M059J (cell line): ENCODE data around the gene IFT80. TPM values are rescaled to one million over a fixed set of nuclear protein-coding genes. Genes with fewer than 3 reads are reported as not detected.
"Not testable (repeated sequence)": the region's sequence is repeated elsewhere in the genome, so short reads cannot be mapped to it uniquely, and the experiment has no call there.

Experiments used
- DNase-seq: peaks from one replicate; pipeline ENCODE4 v3.0.0-alpha.2; 2012; ENCODE audit warnings: low read depth
- total RNA-seq: library from RNA; depleted of rRNA; stranded (reverse); fragments of >200 nt; shearing (Covaris generic); gene quantifications from 2 replicates; pipeline ENCODE4 v1.2.3, GENCODE V29; 2014

Gene IFT80
- total RNA-seq, 1 experiment from 2014 or later: 32.4 TPM

DNA sequence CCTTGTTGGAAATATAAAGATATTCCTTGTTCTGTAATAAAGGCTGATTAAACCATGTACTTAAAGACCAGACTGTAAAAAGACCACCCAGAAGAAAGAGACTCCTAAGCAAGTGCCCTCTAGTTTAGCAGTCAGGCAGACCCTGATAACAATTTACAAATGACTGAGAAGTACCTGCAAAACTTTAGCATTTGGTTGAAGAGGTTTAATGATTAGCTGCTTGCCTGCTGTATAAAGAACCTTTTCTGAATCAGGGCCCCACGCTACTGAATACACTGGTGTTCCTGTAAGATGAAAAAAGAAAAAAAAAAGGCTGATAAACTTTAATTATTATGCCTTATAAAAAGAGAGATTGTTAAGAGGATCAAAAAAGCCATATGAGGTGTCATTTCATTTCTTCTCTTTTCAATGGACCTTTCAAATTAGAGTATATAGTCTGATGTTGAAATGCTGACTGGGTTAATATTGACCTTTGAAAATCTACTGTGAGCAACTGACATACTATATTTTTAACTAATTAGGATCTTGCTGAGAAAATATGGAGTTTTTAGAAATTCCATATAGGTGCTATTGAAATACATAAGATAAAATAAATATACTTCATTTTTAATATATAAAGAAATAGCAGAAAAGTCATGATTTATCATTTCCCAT lies 33.0 kb downstream of the IFT80 start:
- no peak for DNase-seq

DNA sequence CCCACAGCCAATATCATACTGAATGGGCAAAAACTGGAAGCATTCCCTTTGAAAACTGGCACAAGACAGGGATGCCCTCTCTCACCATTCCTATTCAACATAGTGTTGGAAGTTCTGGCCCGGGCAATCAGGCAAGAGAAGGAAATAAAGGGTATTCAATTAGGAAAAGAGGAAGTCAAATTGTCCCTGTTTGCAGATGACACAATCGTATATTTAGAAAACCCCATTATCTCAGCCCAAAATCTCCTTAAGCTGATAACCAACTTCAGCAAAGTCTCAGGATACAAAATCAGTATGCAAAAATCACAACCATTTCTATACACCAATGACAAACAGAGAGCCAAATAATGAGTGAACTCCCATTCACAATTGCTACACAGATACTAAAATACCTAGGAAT lies 36.1 kb downstream of the IFT80 start:
- DNase-seq: not testable (repeated sequence)

DNA sequence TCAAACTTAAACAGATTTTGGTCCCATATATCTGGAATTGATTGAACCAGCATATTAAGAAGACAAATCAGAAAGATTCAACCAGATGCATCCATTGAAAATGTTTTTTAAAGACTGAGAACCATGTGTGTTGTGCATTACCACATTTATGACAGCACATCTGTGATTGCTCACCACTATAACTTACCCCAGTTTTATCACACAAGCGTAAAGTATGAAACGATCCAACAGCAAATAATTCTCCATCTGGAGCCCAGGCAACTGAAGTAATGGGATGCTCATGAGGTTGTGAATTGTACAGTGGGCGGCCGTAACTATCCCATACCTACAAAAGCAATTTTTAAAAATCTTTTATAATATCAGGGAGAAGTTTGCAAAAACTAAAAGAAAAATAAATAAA lies 43.2 kb downstream of the IFT80 start:
- DNase-seq: no peak

DNA sequence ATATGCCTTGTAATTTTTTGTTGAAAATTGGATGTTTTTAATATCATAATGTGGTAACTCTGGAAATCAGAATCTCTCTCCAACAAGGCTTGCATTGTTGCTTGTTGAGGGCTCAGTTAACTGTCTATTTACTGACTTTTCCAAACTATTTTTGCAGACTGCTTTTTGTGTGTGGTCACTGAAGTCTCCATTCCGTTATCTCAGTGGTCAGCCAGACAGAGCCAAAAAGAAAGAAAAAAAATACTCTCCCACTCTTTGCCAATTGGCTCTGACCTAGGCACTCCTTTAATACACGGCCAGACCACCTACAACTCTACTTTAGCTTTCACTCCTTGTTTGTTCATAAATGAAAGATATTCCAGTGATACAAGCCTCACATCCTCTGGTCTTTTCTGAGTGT lies 52.5 kb downstream of the IFT80 start:
- DNase-seq: no peak

DNA sequence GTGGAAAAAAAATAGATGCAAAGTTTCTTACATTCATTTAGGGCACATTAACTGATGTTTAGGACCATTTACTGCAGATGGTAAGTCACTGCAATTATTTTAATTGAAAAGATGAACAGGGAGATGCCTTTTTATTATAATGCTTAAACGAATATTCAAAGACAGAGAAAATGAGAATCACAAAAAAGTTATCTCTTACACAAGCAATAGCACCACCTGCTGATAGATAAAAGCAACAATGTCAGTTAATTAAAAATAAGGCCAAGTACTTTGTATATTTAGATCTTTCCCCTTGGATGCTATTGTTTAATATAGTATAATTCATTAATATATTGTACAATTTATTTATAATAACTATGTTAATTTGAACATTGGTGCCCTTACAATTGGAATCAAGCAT lies 55.9 kb downstream of the IFT80 start:
- DNase-seq: peak; percentile 26

DNA sequence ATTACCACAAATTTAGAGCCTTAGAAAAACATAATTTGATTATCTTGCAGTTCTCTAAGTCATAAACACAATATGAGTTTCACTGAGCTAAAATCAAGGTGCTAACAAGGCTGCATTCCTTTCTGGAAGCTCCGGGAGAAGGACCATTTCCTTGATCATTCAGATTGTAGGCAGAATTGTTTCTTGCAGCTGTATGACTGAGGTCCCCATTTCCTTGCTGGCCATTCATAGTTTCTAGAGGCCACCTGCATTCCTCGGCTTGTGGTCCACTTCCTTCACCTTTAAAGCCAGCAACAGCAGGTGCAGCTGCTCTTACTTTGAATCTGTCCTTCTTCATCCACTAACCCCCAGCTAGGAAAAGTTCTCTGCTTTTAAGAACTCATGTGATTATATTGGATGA lies 58.7 kb downstream of the IFT80 start:
- no peak for DNase-seq

DNA sequence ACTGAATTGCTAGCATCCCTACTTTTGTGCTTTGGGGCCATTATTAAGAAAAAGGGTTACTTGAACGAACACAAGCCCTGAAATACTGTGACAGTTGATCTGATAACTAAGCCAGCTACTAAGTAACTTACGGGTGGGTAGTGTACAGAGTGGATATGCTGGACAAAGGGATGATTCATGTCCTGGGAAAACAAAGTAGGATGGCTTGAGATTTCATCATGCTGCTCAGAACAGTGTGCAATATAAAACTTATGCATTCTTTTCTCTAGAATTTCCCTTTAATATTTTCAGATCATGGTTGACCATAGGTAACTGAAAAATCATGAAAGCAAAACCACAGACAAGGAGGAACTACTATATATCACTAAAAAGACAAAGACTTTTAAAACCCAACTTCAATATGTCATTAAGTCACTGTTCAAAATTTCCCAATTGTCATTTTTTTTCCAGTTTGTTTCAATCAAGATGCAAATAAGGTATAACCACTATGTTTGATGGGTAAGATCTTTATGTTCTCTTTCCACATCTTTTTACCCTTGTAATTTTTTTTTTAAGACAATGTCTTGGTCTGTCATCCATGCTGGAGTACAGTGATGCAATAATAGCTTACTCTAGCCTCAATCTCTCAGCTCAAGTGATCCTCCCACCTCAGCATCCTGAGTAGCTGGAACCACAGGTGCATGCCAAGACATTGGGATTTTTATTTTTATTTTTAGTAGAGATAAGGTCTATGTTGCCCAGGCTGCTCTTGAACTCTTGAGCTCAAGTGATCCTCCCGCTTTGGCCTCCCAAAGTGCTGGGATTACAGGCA lies 67.7 kb downstream of the IFT80 start:
- DNase-seq: peak; percentile 56

DNA sequence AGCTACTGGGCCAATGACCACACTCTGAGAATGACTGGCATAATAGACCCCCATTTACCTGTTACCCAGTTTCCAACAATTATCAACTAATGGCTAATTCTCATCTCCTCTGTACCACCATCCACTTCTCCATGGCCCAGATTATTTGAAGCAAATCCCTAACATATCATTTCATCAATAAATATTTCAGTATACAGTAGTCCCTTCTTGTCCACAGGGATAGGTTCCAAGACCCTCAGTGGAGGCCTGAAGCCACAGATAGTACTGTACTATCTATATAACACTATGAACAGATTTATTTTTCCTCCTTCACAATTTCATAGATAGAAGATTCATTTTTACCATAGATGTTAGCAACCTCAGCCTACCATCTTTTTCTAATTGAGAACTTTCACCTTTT lies 68.3 kb downstream of the IFT80 start:
- no peak for DNase-seq

DNA sequence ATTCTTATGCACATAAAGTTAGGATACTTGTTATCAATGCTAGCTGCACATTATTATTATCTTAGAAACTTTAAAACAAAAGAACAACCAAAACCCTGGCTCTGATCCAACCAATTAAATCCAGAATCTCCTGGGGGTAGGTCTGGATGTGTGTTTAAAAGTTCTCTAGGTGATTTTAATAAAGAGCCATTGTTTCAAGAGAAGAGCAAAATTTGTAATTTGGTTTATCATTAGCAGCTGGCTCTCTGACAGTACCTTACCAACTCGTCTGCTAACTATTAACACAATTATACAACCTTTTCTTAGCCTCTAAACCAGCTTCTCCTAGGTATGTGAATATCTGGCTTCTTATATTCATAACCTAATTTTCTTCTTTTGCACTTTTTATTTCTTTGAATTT lies 68.9 kb downstream of the IFT80 start:
- no peak for DNase-seq

DNA sequence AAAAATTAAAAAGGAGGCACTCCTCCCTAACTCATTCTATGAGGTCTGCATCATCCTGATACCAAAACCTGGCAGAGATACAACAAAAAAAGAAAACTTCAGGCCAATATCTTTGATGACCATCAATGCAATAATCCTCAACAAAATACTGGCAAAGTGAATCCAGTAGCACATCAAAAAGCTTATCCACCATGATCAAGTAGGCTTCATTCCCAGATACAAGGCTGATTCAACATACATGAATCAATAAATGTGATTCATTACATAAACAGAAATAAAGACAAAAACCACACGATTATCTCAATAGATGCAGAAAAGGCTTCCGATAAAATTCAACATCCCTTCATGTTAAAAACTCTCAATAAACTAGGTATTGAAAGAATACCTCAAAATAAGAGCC lies 72.7 kb downstream of the IFT80 start:
- not testable (repeated sequence) for DNase-seq

DNA sequence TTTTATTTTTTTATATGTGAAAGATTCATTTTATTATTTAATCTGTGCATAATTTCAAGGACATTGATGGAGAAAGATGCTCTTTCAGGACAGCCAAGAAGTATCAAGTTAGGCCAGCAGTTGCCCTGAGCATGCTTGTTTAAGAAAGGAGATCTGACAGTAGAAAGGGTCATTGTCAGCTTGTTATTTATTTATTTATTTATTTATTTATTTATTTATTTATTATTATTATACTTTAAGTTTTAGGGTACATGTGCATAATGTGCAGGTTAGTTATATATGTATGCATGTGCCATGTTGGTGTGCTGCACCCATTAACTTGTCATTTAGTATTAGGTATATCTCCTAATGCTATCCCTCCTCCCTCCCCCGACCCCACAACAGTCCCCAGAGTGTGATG lies 77.2 kb downstream of the IFT80 start:
- not testable (repeated sequence) for DNase-seq

DNA sequence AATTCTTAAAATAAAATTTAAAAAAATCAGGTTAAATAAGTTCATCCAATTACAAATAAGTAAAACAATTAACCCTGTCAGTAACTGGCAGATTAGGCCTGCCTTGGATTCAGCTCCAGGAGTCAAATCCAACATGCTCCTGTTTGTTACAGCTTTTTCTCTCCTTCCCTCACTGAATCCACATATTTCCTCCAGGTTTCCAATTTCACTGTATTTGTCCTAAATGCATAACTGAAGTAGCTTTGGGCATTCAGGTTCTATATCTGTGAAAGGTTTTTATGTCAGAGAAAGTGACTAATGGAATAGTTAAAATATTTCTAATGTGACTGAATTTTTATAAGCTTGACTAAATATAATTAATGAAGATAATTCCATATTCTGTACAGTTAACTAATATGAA lies 79.7 kb downstream of the IFT80 start:
- no peak for DNase-seq

DNA sequence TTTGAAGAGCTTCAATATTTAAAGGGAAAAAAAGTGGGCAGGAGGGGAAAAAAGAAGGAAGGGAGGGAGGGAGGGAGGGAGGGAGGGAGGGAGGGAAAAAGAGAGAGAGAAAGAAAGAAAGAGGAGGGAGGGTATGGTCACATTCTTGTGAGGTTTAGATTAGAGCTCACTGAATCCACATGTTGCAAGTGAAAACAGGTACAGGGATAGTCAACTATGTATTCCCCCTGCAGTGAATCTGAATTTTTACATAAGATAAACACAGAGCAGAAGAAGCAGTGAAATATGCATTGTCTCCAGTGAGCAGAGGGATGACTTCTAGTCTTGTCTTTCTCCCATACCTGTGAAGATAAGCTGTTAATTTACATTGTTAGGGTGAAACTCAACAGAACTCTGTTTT lies 84.0 kb downstream of the IFT80 start:
- DNase-seq: no peak

DNA sequence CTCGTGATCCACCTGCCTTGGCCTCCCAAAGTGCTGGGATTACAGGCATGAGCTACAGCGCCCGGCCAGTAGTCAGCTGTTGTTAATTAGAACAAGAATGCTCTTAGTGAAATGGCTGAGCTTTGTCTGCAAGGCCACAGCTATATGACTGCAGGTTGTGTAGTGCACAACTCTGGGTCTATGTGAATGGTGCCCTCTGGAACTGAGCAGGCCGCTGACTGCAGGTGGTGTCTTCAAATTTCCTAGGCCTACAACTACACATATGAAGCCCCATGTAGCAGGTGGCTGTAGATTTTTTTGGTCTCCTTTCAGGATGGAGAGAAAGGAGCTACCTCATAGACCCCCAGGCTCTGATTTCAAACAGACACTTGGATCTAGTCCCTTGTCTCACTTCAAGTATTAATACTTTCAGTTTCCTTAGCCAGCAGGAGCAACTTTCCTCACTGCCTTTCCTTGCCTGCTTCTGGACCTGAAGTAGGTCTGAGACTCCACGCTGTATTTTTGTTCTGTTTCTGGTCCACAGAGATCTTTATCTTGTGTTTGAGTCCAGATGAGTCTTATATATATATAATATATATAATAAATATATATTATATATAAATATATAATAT lies 86.9 kb downstream of the IFT80 start:
- DNase-seq: no peak

DNA sequence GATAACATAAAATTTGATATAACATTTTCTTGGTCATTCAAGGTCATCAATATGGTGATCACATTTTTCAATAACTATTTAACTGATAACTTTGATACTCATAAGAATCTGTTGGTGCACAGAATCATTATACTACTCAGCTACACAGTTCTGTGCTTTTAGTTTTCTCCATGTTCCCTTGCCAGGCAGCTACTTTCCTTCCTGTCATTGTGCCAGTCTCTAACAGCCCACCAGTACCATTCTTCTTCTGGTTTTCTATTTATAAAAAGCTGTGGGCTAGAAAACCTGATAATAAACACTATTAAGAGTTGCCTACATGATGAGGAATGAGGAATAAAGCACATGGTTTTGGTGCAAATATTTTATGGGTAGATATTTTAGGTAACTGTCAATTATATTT lies 96.2 kb downstream of the IFT80 start:
- DNase-seq: no peak

DNA sequence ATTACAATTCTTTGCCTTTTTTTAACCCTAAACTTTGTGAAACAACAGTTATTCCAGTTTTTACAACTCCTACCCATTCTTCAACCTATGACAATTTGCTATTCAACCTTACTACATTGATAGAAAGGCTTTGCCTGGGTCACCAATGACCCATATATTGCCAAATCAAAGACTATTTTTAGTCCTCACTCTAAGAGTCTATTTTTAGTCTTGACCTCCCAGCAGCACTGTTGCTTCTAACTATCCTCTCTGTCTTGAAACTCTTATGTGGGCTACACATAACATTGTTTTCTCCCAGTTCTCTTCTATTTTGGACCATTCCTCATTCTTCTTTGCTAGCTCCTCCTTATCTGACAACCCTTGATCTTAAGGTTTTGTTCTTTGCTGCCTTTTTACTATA lies 102.4 kb downstream of the IFT80 start:
- DNase-seq: no peak

DNA sequence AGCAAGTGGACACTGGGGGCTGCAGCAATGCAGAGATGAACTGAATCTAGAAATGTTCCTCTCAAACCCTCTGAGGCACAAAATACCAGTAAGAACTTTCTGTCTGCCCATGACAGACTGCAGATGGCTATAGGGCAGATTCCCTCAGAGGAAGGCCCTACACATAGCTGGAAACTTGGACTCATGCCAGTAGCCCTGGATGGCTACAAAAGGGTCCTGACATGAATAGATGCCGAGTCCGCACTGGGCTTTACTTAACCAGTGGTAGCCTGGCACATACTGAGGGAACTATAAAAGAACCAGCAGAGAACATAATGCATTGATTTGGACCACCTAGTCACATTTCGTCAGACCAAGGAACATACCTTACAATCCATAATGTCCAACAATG lies 107.1 kb downstream of the IFT80 start:
- DNase-seq: no peak

DNA sequence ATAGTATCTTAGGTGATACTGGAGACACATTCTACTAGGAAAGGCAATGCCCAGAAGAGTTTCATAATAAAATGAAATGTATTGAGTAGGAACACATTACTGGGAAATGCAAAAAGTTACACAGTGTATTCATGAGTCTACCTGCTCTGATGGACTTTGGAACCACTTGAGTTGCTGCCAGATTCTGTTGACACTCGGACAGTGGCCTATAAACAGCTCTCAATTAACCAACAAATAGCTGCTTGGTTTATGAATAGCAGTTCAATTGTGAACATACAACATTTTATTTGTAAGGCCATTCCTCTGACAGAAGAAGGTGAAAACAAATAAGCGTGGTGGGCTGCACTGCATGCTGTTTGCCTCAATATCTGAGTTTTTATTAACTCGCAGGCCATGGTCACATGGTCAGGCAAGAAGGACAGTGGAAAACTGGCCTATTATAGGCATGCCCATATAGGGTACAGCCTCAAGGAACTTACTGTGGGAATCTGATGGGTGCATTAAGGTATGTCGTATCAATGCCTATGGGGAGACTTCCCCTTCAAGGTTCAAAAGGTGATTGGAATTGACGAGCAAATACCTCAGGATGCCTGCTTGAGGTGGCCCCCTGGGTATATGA lies 107.6 kb downstream of the IFT80 start:
- DNase-seq: no peak

DNA sequence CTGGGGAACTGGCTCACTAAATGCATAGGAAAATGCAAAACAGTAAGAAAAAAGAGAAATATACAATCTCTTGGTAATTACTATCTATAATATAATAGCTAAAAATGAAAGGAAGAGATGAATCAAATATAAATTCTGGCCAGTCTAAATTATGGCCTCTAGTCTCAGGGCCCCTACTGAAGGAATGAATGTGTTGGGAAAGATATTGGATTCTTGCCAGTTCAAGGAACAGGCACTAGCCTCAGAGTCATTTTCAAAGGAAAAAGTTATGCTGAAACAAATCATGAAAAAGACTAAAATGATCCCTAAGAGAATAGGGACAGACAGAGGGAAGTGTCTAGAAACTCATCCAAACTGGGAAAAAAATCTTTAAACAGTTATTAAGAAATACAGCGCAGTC lies 111.4 kb downstream of the IFT80 start:
- no peak for DNase-seq

DNA sequence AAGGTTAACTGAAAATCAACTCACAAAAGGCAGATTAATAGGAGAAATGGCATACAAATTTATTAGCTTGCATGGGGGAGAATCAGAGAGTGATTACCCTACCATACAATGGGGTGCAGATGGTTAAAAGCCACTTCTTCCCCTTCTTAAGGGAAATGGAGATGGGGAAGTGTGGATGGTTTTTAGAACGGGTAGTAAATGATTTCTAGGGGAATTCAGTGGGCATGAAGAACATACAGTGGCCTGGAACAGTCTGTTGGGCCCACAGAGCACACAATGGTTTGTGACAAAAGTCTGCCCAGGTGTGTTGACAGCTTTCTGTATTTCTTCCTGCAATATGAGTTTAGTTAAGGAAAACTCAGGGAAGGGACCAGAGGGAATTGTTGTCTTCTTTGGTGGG lies 112.8 kb downstream of the IFT80 start:
- no peak for DNase-seq

DNA sequence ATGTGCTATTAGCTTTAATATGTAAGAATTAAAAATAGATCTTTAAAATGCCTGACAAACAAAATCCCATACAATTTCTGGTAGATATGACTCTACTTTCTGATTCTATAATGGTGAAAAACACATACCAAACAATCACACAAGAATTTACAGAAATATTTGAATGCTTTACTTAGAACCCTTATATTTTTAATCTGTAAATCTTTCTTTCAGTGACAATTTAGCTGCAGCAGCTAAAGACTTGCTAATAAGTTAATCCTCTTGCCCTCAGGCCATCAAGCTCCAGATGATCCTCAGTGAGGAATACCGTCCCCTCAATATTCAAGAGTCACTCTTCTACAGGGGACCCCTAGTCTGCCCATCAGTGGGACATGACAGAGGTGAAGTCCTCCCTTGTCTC lies 118.2 kb downstream of the IFT80 start:
- DNase-seq: no peak

DNA sequence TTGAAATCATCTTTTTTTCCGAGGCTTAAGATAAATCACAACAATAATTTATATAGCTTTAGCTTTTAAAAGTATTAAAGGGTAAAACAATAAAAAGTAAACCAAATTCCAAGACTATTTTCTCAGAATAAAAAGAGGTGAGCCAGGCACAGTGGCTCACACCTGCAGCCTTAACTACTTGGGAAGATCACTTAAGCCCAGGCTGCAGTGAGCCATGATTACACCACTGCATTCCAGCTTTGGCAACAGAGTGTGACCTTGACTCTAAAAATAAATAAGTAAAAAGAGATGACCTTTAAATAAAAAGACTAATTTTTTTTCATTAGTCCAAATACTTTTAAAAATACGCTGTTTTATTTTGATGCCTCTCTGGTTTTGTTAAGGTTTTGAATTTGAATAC lies 119.4 kb downstream of the IFT80 start:
- DNase-seq: no peak

DNA sequence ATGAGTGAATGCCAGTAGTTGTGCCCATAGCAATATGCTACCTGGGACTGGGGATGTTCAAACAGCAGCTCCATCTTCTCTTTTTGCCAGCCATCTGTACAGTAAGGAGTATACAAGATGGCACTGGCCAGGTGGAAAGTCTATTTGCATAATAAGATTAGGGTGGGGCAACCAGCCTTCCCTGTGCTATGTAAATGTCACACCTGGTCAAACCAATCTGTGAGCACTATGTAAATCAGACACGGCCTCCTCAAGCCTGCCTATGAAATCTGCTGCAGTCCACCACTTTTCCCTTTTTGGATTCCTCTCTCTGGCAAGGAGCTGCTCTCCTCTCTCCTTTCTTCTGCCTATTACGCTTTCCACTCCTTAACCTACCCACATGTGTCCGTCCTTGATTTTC lies 120.8 kb downstream of the IFT80 start:
- no peak for DNase-seq
